K562 (cell line): Measurements from ENCODE around the gene TGFB2. TPM values are rescaled to one million over a fixed set of nuclear protein-coding genes. Genes with fewer than 3 reads are reported as not detected.

Experiments
- ATAC-seq: fragments of 200-7000 bp; cut with Tn5 transposase; 3 replicates; pipeline ENCODE4 v1.9.1; 2020; ENCODE audit warnings: moderate library complexity
- BruUV-seq: library from RNA; stranded (reverse); fragments of 400-500 nt; replicated peaks from 2 replicates; lab custom pipeline; 2021; lab: Mats Ljungman, UMichigan
- CTCF ChIA-PET: fragments of 300-600 bp; formaldehyde crosslinking; extraction: SDS; loops from one replicate; lab custom pipeline; 2021; ENCODE audit warnings: low intra/inter-chr PET ratio; lab: Yijun Ruan, JAX
- POLR2A ChIA-PET: fragments of 300-600, 350-650 bp; sonication (Branson Sonifier 250); formaldehyde crosslinking; extraction: SDS; loops from one replicate; lab custom pipeline; 2021; ENCODE audit warnings: antibody characterized with exemption, inconsistent platforms; lab: Yijun Ruan, JAX
- DNase-seq, 4 experiments: peaks; one replicate each; pipeline versions ENCODE4 v3.0.0 to v3.0.0-alpha.2; 2011 to 2018; ENCODE audit warnings: low spot score in 3 of 4, mixed read lengths in 3 of 4; ENCODE audit errors: extremely low read depth in 1 of 4
- FAIRE-seq: peaks from 2 replicates; lab custom pipeline; 2011; peaks lifted over from hg19 to GRCh38; lab: Jason Lieb, UNC
- H2AFZ ChIP-seq: 2 replicates; pipeline ENCODE4 v1.6.0; 2011; ENCODE audit warnings: low read depth, low read length, control low read depth, inconsistent platforms
- H3K27ac ChIP-seq: fragments of 200-600 bp; 3 replicates; pipeline ENCODE4 v1.8.0; 2011; ENCODE audit warnings: low read depth, mild to moderate bottlenecking, control low read depth, inconsistent platforms, low read length, moderate library complexity, mixed read lengths; ENCODE audit errors: extremely low read depth
- H3K27me3 ChIP-seq, 2 experiments: fragments of 300-600 bp in 1 of 2; 2 replicates in 1 of 2; 3 replicates in 1 of 2; pipeline versions ENCODE4 v1.6.0 to v1.8.0; 2011; ENCODE audit warnings: inconsistent platforms in 2 of 2, low read length in 2 of 2, mild to moderate bottlenecking in 1 of 2, mixed read lengths in 1 of 2, moderate library complexity in 1 of 2; ENCODE audit not compliant: control insufficient read depth in 2 of 2, insufficient read depth in 2 of 2
- H3K36me3 ChIP-seq: fragments of 300-600 bp; 3 replicates; pipeline ENCODE4 v1.8.0; 2011; ENCODE audit warnings: mild to moderate bottlenecking, low read length, inconsistent platforms; ENCODE audit not compliant: control insufficient read depth, insufficient read depth
- H3K4me1 ChIP-seq, 2 experiments: fragments of 200-600 bp in 1 of 2; replicated peaks in 1 of 2; 2 replicates in 1 of 2; 3 replicates in 1 of 2; pipeline versions ENCODE4 v1.5.1 to v1.8.0; 2011; ENCODE audit warnings: inconsistent platforms in 2 of 2, low read length in 2 of 2, mild to moderate bottlenecking in 1 of 2, mixed read lengths in 1 of 2, moderate library complexity in 1 of 2; ENCODE audit not compliant: control insufficient read depth in 2 of 2, insufficient read depth in 2 of 2
- H3K4me2 ChIP-seq: 2 replicates; pipeline ENCODE4 v1.6.1; 2011; ENCODE audit warnings: low read length, control low read depth, inconsistent platforms, mixed read lengths; ENCODE audit not compliant: insufficient read depth
- H3K4me3 ChIP-seq: fragments of 200-600 bp; sonication (generic), shearing (Covaris generic); 2 replicates; pipeline ENCODE4 v1.5.1; 2016; ENCODE audit warnings: control low read depth, inconsistent platforms
- H3K79me2 ChIP-seq: fragments of 200-600 bp; 3 replicates; pipeline ENCODE4 v1.8.0; 2011; ENCODE audit warnings: low read length, inconsistent platforms; ENCODE audit not compliant: control insufficient read depth, insufficient read depth
- H3K9ac ChIP-seq, 2 experiments: 2 replicates each; pipeline versions ENCODE4 v1.6.0 to v1.6.1; 2011; ENCODE audit warnings: low read depth in 2 of 2, low read length in 2 of 2, control low read depth in 1 of 2, inconsistent platforms in 1 of 2, mild to moderate bottlenecking in 1 of 2, mixed read lengths in 1 of 2; ENCODE audit not compliant: insufficient read depth in 1 of 2
- H3K9me1 ChIP-seq: one replicate; pipeline ENCODE4 v1.6.0; 2011; ENCODE audit warnings: inconsistent platforms, mild to moderate bottlenecking, low read length, moderate library complexity; ENCODE audit not compliant: control insufficient read depth, insufficient read depth
- H3K9me3 ChIP-seq: replicated peaks from 2 replicates; pipeline ENCODE4 v1.5.1; 2011; ENCODE audit warnings: low read depth, low read length, inconsistent platforms; ENCODE audit not compliant: control insufficient read depth, insufficient read depth
- H4K20me1 ChIP-seq: replicated peaks from 2 replicates; pipeline ENCODE4 v1.6.1; 2011; ENCODE audit warnings: low read length, inconsistent platforms, mixed read lengths; ENCODE audit not compliant: control insufficient read depth, insufficient read depth
- CBX1 ChIP-seq: sonication (generic); IDR thresholded peaks from 2 replicates; pipeline ENCODE4 v1.6.1; 2016; ENCODE audit warnings: antibody characterized with exemption, low read depth, mild to moderate bottlenecking
- ELK3 ChIP-seq: fragments of 450-650 bp; formaldehyde crosslinking; IDR thresholded peaks from 2 replicates; pipeline ENCODE4 v1.4.0; 2020; ENCODE audit warnings: mild to moderate bottlenecking
- EWSR1 ChIP-seq: fragments of 450-650 bp; IDR thresholded peaks from 2 replicates; pipeline ENCODE4 v1.6.1; 2018; ENCODE audit warnings: borderline replicate concordance, mild to moderate bottlenecking, low read depth, moderate library complexity; ENCODE audit not compliant: partially characterized antibody
- FOXO4 ChIP-seq: fragments of 450-650 bp; formaldehyde crosslinking; IDR thresholded peaks from 2 replicates; pipeline ENCODE4 v1.4.0; 2020; ENCODE audit warnings: mild to moderate bottlenecking, moderate library complexity
- HIVEP1 ChIP-seq: fragments of 250-450 bp; sonication (Bioruptor Pico); IDR thresholded peaks from 2 replicates; pipeline ENCODE4 v1.4.0; 2020; ENCODE audit warnings: mild to moderate bottlenecking
- ILF3 ChIP-seq: fragments of 450-650 bp; IDR thresholded peaks from 2 replicates; pipeline ENCODE4 v1.6.1; 2018; ENCODE audit warnings: antibody characterized with exemption, mild to moderate bottlenecking, moderate library complexity, borderline replicate concordance
- ILK ChIP-seq: fragments of 450-650 bp; IDR thresholded peaks from 2 replicates; pipeline ENCODE4 v1.6.1; 2016; ENCODE audit warnings: missing genetic modification characterization, low read depth, mild to moderate bottlenecking, missing compliant biosample characterization, moderate library complexity, borderline replicate concordance
- NCOA2 ChIP-seq, 2 experiments: fragments of 450-650 bp; IDR thresholded peaks; 2 replicates each; pipeline ENCODE4 v1.6.1; 2018; ENCODE audit warnings: mild to moderate bottlenecking in 2 of 2, moderate library complexity in 1 of 2; ENCODE audit not compliant: partially characterized antibody in 2 of 2
- NFRKB ChIP-seq: fragments of 450-650 bp; IDR thresholded peaks from 2 replicates; pipeline ENCODE4 v1.6.1; 2016; ENCODE audit warnings: low read depth
- SETDB1 ChIP-seq: IDR thresholded peaks from one replicate; pipeline ENCODE4 v1.6.1; 2012; ENCODE audit warnings: low read length, control low read depth, inconsistent platforms
- SMAD4 ChIP-seq: fragments of 250-450 bp; sonication (Bioruptor Pico); conservative IDR thresholded peaks from 2 replicates; pipeline ENCODE4 v1.8.0; 2021; ENCODE audit warnings: inconsistent platforms, mild to moderate bottlenecking, moderate library complexity
- ZBTB2 ChIP-seq: fragments of 450-650 bp; IDR thresholded peaks from 2 replicates; pipeline ENCODE4 v1.6.1; 2016; ENCODE audit warnings: antibody characterized with exemption
- ZNF609 ChIP-seq: sonication (generic); formaldehyde crosslinking; IDR thresholded peaks from 2 replicates; pipeline ENCODE4 v1.8.1; 2023; ENCODE audit warnings: missing genetic modification reagents, mild to moderate bottlenecking, borderline replicate concordance
- in situ Hi-C: fragments of 300-500 bp; cut with MboI; formaldehyde crosslinking; loops from 4 replicates; pipeline ENCODE4 v1.15.0; 2018; ENCODE audit warnings: inconsistent platforms, mixed read lengths
- intact Hi-C: fragments of 100-400 bp; cut with micrococcal nuclease; formaldehyde crosslinking; loops from 2 replicates; pipeline ENCODE4 v1.14.2; 2022
- polyA plus RNA-seq, 8 experiments: library from polyadenylated mRNA; depleted of rRNA in 4 of 8; stranded (reverse) in 5 of 8; unstranded in 3 of 8; fragments of >200 nt; fragmentation: Nextera tagmentation in 2 of 8; fragmentation: Illumina TruSeq in 1 of 8; extraction: Ambion mirVana in 2 of 8; extraction: Trizol in 1 of 8; gene quantifications; 2 replicates each; pipeline versions ENCODE4 v1.2.1 to v1.2.3, GENCODE V29; 2011 to 2014; ENCODE audit warnings: inconsistent platforms in 1 of 8, missing spikeins in 1 of 8
- total RNA-seq, 7 experiments: library from RNA; depleted of rRNA in 6 of 7; stranded (reverse); fragments of >200 nt in 6 of 7; fragmentation: Illumina TruSeq in 2 of 7; extraction: Trizol in 2 of 7; gene quantifications; 2 replicates each; pipeline versions ENCODE4 v1.2.1 to v1.2.3, GENCODE V29; 2011 to 2021; ENCODE audit warnings: low replicate concordance in 1 of 7

TGFB2 gene
- total and polyA plus RNA-seq, 9 of the 15 experiments (the other 6 are each of a cell fraction or from before 2014, with no cell fraction given): 0.03 to 0.41 (median 0.11) TPM; not detected in 3

GRCh38 chr1:218424502-218424901 is 79.4 kb downstream of the TGFB2 start:
- no peak overlapping the region for H3K4me3 ChIP-seq
- ATAC-seq: no peak
- in situ Hi-C loops: no loop called here
- no TSS peak for BruUV-seq
- FAIRE-seq: no peak
- no peak overlapping the region for H3K9ac ChIP-seq
- H3K79me2 ChIP-seq: no peaks in the 10 kb centered on the region
- TF ChIP-seq NFRKB (no peak), NCOA2 (IDR thresholded peaks at IDR 0.05; ENCODE audit: partially characterized antibody in 2 of 2) (no peak), CBX1 (no peak), SETDB1 (no peak), FOXO4 (CRISPR knock-in tag) (no peak), HIVEP1 (CRISPR knock-in tag) (no peak), ILF3 (no peak), ZNF609 (CRISPR knock-in tag) (no peak), EWSR1 (no peak), ZBTB2 (no peak), ELK3 (CRISPR knock-in tag) (no peak), ILK (tag) (no peak), SMAD4 (CRISPR knock-in tag) (no peak)
- TF ChIP-seq, all 486 proteins: peak for 0
- Histone ChIP-seq H4K20me1 (no peaks in the 10 kb centered on the region), H3K4me2 (no peak overlapping the region), H3K9me3 (no peaks in the 10 kb centered on the region), H3K27ac (no peak overlapping the region), H3K4me1 (no peaks in the 10 kb centered on the region), H3K36me3 (no peaks in the 10 kb centered on the region), H3K27me3 (no peaks in the 10 kb centered on the region), H3K9me1 (no peaks in the 10 kb centered on the region), H2AFZ (no peak overlapping the region)
- CTCF ChIA-PET: no interaction called here
- intact Hi-C loops: no loop called here
- POLR2A ChIA-PET: no interaction called here
- no peak for DNase-seq
